GM18870 (cell line): Measurements from ENCODE around the gene METTL17.
A peak's percentile ranks its signal among the peaks of the same experiment; 100 is the strongest.
"Not testable (repeated sequence)": the region's sequence is repeated elsewhere in the genome, so short reads cannot be mapped to it uniquely, and the experiment has no call there.

Experiments used
- ATAC-seq: cut with Tn5 transposase; IDR thresholded peaks from one replicate; pipeline ENCODE4 v1.9.1; 2021; ENCODE audit warnings: moderate library complexity; ENCODE audit not compliant: unreplicated experiment

METTL17 gene

GRCh38 chr14:20989787-20990600 lies at the start of gene METTL17:
METTL17 (plus strand) TSS chr14:20989980; CDS start chr14:20990003, 23 bp downstream.
- peak; percentile 97 for ATAC-seq

- not testable (repeated sequence) for ATAC-seq
Observed at GRCh38 chr14:20945146-20945545, 44.6 kb upstream of the METTL17 start.

- ATAC-seq = not testable (repeated sequence)
Observed at GRCh38 chr14:20946707-20947106, 43.1 kb upstream of the METTL17 start.

GRCh38 chr14:20954736-20955537 lies 34.8 kb upstream of the METTL17 start, which contains the start of gene RNASE2:
RNASE2 (plus strand) TSS chr14:20955487; CDS start chr14:20955772, 285 bp downstream.
- ATAC-seq = not testable (repeated sequence)

- ATAC-seq = not testable (repeated sequence)
Observed at GRCh38 chr14:20955538-20955873, 34.3 kb upstream of the METTL17 start.

GRCh38 chr14:20956376-20956976 lies 33.3 kb upstream of the METTL17 start:
- ATAC-seq = no peak

- ATAC-seq = not testable (repeated sequence)
Observed at GRCh38 chr14:20958946-20959345, 30.8 kb upstream of the METTL17 start.

- no peak for ATAC-seq
Observed at GRCh38 chr14:20969336-20969735, 20.4 kb upstream of the METTL17 start.

GRCh38 chr14:20970647-20970982 lies 19.2 kb upstream of the METTL17 start:
- ATAC-seq = peak; percentile 7

GRCh38 chr14:20970983-20971704 lies 18.6 kb upstream of the METTL17 start:
- ATAC-seq = peak; percentile 78

- ATAC-seq = no peak
Observed at GRCh38 chr14:20971705-20972021, 18.1 kb upstream of the METTL17 start.

GRCh38 chr14:20973501-20973900 lies 16.3 kb upstream of the METTL17 start:
- ATAC-seq = no peak

- no peak for ATAC-seq
Observed at GRCh38 chr14:20976291-20976690, 13.5 kb upstream of the METTL17 start.

GRCh38 chr14:20978687-20979086 lies 11.1 kb upstream of the METTL17 start:
- no peak for ATAC-seq

GRCh38 chr14:20980906-20981305 lies 8.9 kb upstream of the METTL17 start:
- ATAC-seq = no peak

- no peak for ATAC-seq
Observed at GRCh38 chr14:20982646-20983369, 7.0 kb upstream of the METTL17 start.

GRCh38 chr14:20985650-20986049 lies 4.1 kb upstream of the METTL17 start:
- not testable (repeated sequence) for ATAC-seq

- ATAC-seq = no peak
Observed at GRCh38 chr14:20986811-20987210, 3.0 kb upstream of the METTL17 start.

GRCh38 chr14:20988717-20989470 lies 886 bp upstream of the METTL17 start:
- no peak for ATAC-seq

GRCh38 chr14:20989471-20989786 lies 351 bp upstream of the METTL17 start:
- no peak for ATAC-seq
